Measurements from ENCODE around the gene CPNE2.

- no peak for TF ChIP-seq CTCF (IDR thresholded peaks at IDR 0.05)
- TF ChIP-seq POLR2A (IDR thresholded peaks at IDR 0.05) = no peak
- no peak for TF ChIP-seq EP300 (IDR thresholded peaks at IDR 0.05)
- TF ChIP-seq POLR2AphosphoS5 (IDR thresholded peaks at IDR 0.05) = no peak
These were observed 19.6 kb upstream of the CPNE2 start for GRCh38 chr16:57072616-57073275.
